SK-N-SH (cell line): Measurements from ENCODE around the gene CORT. TPM values are rescaled to one million over a fixed set of nuclear protein-coding genes. Genes with fewer than 3 reads are reported as not detected.
A peak's percentile ranks its signal among the peaks of the same experiment; 100 is the strongest.

Experiments
- CTCF ChIA-PET: fragments of 300-600, 350-600 bp; formaldehyde crosslinking; extraction: SDS; loops from one replicate; lab custom pipeline; 2021; lab: Yijun Ruan, JAX
- POLR2A ChIA-PET: fragments of 350-600 bp; sonication (Branson Sonifier 250); formaldehyde crosslinking; extraction: SDS; loops from one replicate; lab custom pipeline; 2020; ENCODE audit warnings: antibody characterized with exemption, inconsistent platforms; lab: Yijun Ruan, JAX
- DNase-seq: peaks from one replicate; pipeline ENCODE4 v3.0.0; 2012
- H2AFZ ChIP-seq: fragments of 200-600 bp; sonication (generic); 2 replicates; pipeline ENCODE4 v1.8.1; 2016; ENCODE audit warnings: antibody characterized with exemption, mild to moderate bottlenecking, low read depth
- H3F3A ChIP-seq: fragments of 200-600 bp; sonication (generic); replicated peaks from 2 replicates; pipeline ENCODE3; 2016; ENCODE audit warnings: antibody characterized with exemption, mild to moderate bottlenecking; ENCODE audit not compliant: insufficient read depth
- H3K27ac ChIP-seq, 2 experiments: fragments of 200-500 bp in 1 of 2; fragments of 200-600 bp in 1 of 2; sonication (Bioruptor generic) in 1 of 2; sonication (generic), shearing (Covaris generic) in 1 of 2; 2 replicates each; pipeline versions ENCODE4 v1.5.1 to v1.6.1; 2014 to 2016; ENCODE audit warnings: low read depth in 2 of 2, inconsistent platforms in 1 of 2, low read length in 1 of 2, mild to moderate bottlenecking in 1 of 2, mixed read lengths in 1 of 2
- H3K27me3 ChIP-seq: fragments of 200-600 bp; sonication (generic), shearing (Covaris generic); 2 replicates; pipeline ENCODE4 v1.6.1; 2016; ENCODE audit warnings: mixed run types; ENCODE audit not compliant: insufficient read depth
- H3K36me3 ChIP-seq, 2 experiments: fragments of 200-500 bp in 1 of 2; fragments of 200-600 bp in 1 of 2; sonication (Bioruptor generic) in 1 of 2; sonication (generic) in 1 of 2; replicated peaks in 1 of 2; 2 replicates each; pipeline versions ENCODE3 to v1.5.1; 2014 to 2016; ENCODE audit warnings: low read length in 1 of 2, mild to moderate bottlenecking in 1 of 2; ENCODE audit not compliant: insufficient read depth in 2 of 2, control insufficient read depth in 1 of 2
- H3K4me1 ChIP-seq, 2 experiments: fragments of 200-500 bp in 1 of 2; fragments of 200-600 bp in 1 of 2; sonication (Bioruptor generic) in 1 of 2; sonication (generic), shearing (Covaris generic) in 1 of 2; 2 replicates each; pipeline versions ENCODE4 v1.5.1 to v1.6.1; 2014 to 2016; ENCODE audit warnings: low read depth in 1 of 2, low read length in 1 of 2, mixed run types in 1 of 2; ENCODE audit not compliant: insufficient read depth in 2 of 2, control insufficient read depth in 1 of 2
- H3K4me2 ChIP-seq: fragments of 200-600 bp; sonication (generic), shearing (Covaris generic); 2 replicates; pipeline ENCODE4 v1.6.1; 2017; ENCODE audit warnings: mixed run types
- H3K4me3 ChIP-seq, 2 experiments: fragments of 200-500 bp in 1 of 2; fragments of 200-600 bp in 1 of 2; sonication (Bioruptor generic) in 1 of 2; sonication (generic), shearing (Covaris generic) in 1 of 2; 2 replicates each; pipeline versions ENCODE4 v1.5.1 to v1.8.1; 2014 to 2016; ENCODE audit warnings: low read depth in 2 of 2, inconsistent platforms in 1 of 2, low read length in 1 of 2, mild to moderate bottlenecking in 1 of 2, mixed read lengths in 1 of 2, moderate library complexity in 1 of 2
- H3K79me2 ChIP-seq: fragments of 200-600 bp; sonication (generic); 2 replicates; pipeline ENCODE4 v1.8.1; 2017; ENCODE audit warnings: mild to moderate bottlenecking; ENCODE audit not compliant: insufficient read depth
- H3K9ac ChIP-seq: fragments of 200-600 bp; sonication (generic); 2 replicates; pipeline ENCODE4 v1.6.1; 2017; ENCODE audit warnings: mixed run types
- H3K9me2 ChIP-seq: fragments of 200-600 bp; sonication (generic); 2 replicates; pipeline ENCODE4 v1.6.1; 2017; ENCODE audit warnings: mixed run types
- H3K9me3 ChIP-seq: fragments of 200-600 bp; sonication (generic); 2 replicates; pipeline ENCODE4 v1.6.1; 2017; ENCODE audit warnings: mixed run types, mild to moderate bottlenecking, moderate library complexity
- H4K20me1 ChIP-seq: fragments of 200-600 bp; sonication (generic); 2 replicates; pipeline ENCODE4 v1.6.1; 2017; ENCODE audit warnings: mild to moderate bottlenecking, mixed run types; ENCODE audit not compliant: insufficient read depth
- CHD2 ChIP-seq: fragments of 150-350 bp; IDR thresholded peaks from 2 replicates; pipeline ENCODE4 v1.6.1; 2018; ENCODE audit warnings: low read length; ENCODE audit not compliant: partially characterized antibody
- ELF1 ChIP-seq: IDR thresholded peaks from 2 replicates; pipeline ENCODE4 v1.4.0; 2012
- FOSL2 ChIP-seq: IDR thresholded peaks from 2 replicates; pipeline ENCODE4 v1.4.0; 2012; ENCODE audit warnings: low read depth, mild to moderate bottlenecking, moderate library complexity, borderline replicate concordance
- GABPA ChIP-seq: IDR thresholded peaks from 2 replicates; pipeline ENCODE4 v1.4.0; 2012; ENCODE audit warnings: low read depth, mild to moderate bottlenecking
- MAX ChIP-seq: IDR thresholded peaks from 2 replicates; pipeline ENCODE4 v1.4.0; 2012; ENCODE audit warnings: low read depth
- MXI1 ChIP-seq: IDR thresholded peaks from 2 replicates; pipeline ENCODE4 v1.6.1; 2012; ENCODE audit warnings: mild to moderate bottlenecking, low read depth, low read length, improper control_type of control experiment
- PBX3 ChIP-seq: IDR thresholded peaks from 2 replicates; pipeline ENCODE4; 2012
- POLR2AphosphoS5 ChIP-seq: IDR thresholded peaks from 2 replicates; pipeline ENCODE4 v1.6.1; 2012; ENCODE audit warnings: low read depth, low read length
- RAD21 ChIP-seq: IDR thresholded peaks from 2 replicates; pipeline ENCODE4 v1.6.1; 2012; ENCODE audit warnings: mild to moderate bottlenecking, low read length
- REST ChIP-seq: IDR thresholded peaks from 2 replicates; pipeline ENCODE4 v1.6.1; 2012; ENCODE audit warnings: mild to moderate bottlenecking, low read depth, low read length, moderate library complexity
- SIN3A ChIP-seq: IDR thresholded peaks from 2 replicates; pipeline ENCODE4 v1.6.1; 2012; ENCODE audit warnings: low read depth, mild to moderate bottlenecking, low read length, moderate library complexity, borderline replicate concordance
- TAF1 ChIP-seq: IDR thresholded peaks from 2 replicates; pipeline ENCODE4 v1.6.1; 2012; ENCODE audit warnings: low read depth, mild to moderate bottlenecking, low read length, moderate library complexity, borderline replicate concordance
- TCF12 ChIP-seq: IDR thresholded peaks from 2 replicates; pipeline ENCODE4 v1.4.0; 2012
- TEAD4 ChIP-seq: IDR thresholded peaks from 2 replicates; pipeline ENCODE4 v1.4.0; 2012; ENCODE audit warnings: mild to moderate bottlenecking, borderline replicate concordance; ENCODE audit not compliant: insufficient read depth
- USF1 ChIP-seq: IDR thresholded peaks from 2 replicates; pipeline ENCODE4 v1.4.0; 2012; ENCODE audit warnings: low read depth, borderline replicate concordance
- USF2 ChIP-seq: fragments of 150-350 bp; IDR thresholded peaks from 2 replicates; pipeline ENCODE4 v1.6.1; 2017; ENCODE audit warnings: antibody characterized with exemption, low read length, low read depth, borderline replicate concordance
- YY1 ChIP-seq: IDR thresholded peaks from 2 replicates; pipeline ENCODE4 v1.4.0; 2012; ENCODE audit warnings: low read depth, mild to moderate bottlenecking
- ZBTB33 ChIP-seq: IDR thresholded peaks from 2 replicates; pipeline ENCODE4 v1.4.0; 2012; ENCODE audit warnings: low read depth, borderline replicate concordance
- WGBS: methylation state at CpG from one replicate; pipeline ENCODE4 v1.1.6; 2017; ENCODE audit warnings: low lambda C conversion rate; 5-methylcytosine and 5-hydroxymethylcytosine counted together
- polyA plus RNA-seq, 3 experiments: library from polyadenylated mRNA; depleted of rRNA; stranded (reverse); fragments of >200 nt; gene quantifications; 2 replicates each; pipeline ENCODE4 v1.2.3, GENCODE V29; 2012

CORT gene
- polyA plus RNA-seq, 1 of the 3 experiments (the other 2 are of a cell fraction): 0.26 TPM

- Histone ChIP-seq H3K36me3 (no peaks in the 10 kb centered on the region), H3K27ac (peak within 1 kb of the TSS; percentile 40 to 76; a peak in 3 of 4 replicates), H3F3A (peaks cover 7% of the 10 kb centered on the region), H3K9me3 (no peaks in the 10 kb centered on the region), H3K4me1 (peaks cover 8 to 13% of the 10 kb centered on the region in 2 experiments; a peak in 3 of 4 replicates), H3K9me2 (no peaks in the 10 kb centered on the region), H4K20me1 (no peaks in the 10 kb centered on the region; the same call in 1 of the 2 replicates), H3K9ac (peak within 1 kb of the TSS; percentile 82), H3K4me3 (peak within 1 kb of the TSS; percentile 81 to 83), H3K27me3 (no peaks in the 10 kb centered on the region), H3K4me2 (peak within 1 kb of the TSS; percentile 86), H3K79me2 (peaks cover 72% of the 10 kb centered on the region), H2AFZ (peak within 1 kb of the TSS; percentile 90)
- ChIA-PET CTCF (interaction anchor here (1.4 to 1.5 kb wide), 2 partner anchors 20 to 41 kb away, joined by 4 to 12 read pairs; no protein-coding TSS in a partner anchor), POLR2A (interaction anchor here (1.0 kb wide), 1 partner anchor 76 kb away, joined by 4 read pairs; the partner anchor contains the start of gene PGD)
- peak; percentile 94 for DNase-seq
- TF ChIP-seq FOSL2 (no peak), REST (peak; percentile 24; the same call in 1 of the 2 replicates), SIN3A (peak; percentile 50; the same call in 1 of the 2 replicates), TCF12 (peak; percentile 38; the same call in 1 of the 2 replicates), RAD21 (no peak), POLR2AphosphoS5 (peak; percentile 87), TEAD4 (no peak), TAF1 (peak; percentile 96), YY1 (peak; percentile 97), MAX (peak; percentile 79), GABPA (peak; percentile 49), ELF1 (peak; percentile 39), USF2 (no peak), PBX3 (no peak), ZBTB33 (peak; percentile 92), CHD2 (peak; percentile 96), MXI1 (peak; percentile 40; the same call in 1 of the 2 replicates), USF1 (peak; percentile 53)
- WGBS: 15% methylated on average over 28 of the region's 50 CpGs
Observed at GRCh38 chr1:10474613-10475507, 25.0 kb downstream of the CORT start, which contains the start of gene PEX14. Gene PEX14 (plus strand): TSS chr1:10474950. CDS start chr1:10474967, 17 bp downstream.
